GM04504 (cell line): ENCODE measurements around the gene KAT7.

Experiments used
- DNase-seq: peaks from one replicate; pipeline ENCODE4 v3.0.0-alpha.2; 2012; ENCODE audit warnings: low read depth

Gene KAT7

GRCh38 chr17:49872754-49873377 is 84.4 kb downstream of the KAT7 start:
- DNase-seq: no peak

GRCh38 chr17:49873466-49873865 is 85.0 kb downstream of the KAT7 start:
- DNase-seq: no peak

GRCh38 chr17:49873926-49874325 is 85.4 kb downstream of the KAT7 start:
- no peak for DNase-seq

- no peak for DNase-seq
Observed at GRCh38 chr17:49874911-49875310, 86.4 kb downstream of the KAT7 start.

GRCh38 chr17:49875685-49876084 is 87.2 kb downstream of the KAT7 start:
- DNase-seq: no peak

- DNase-seq: no peak
Observed at GRCh38 chr17:49878931-49879904, 90.7 kb downstream of the KAT7 start.

- peak; percentile 9 for DNase-seq
Observed at GRCh38 chr17:49880291-49881053, 92.0 kb downstream of the KAT7 start.

- DNase-seq: no peak
Observed at GRCh38 chr17:49881054-49881402, 92.5 kb downstream of the KAT7 start.

- DNase-seq: no peak
Observed at GRCh38 chr17:49882434-49882833, 94.0 kb downstream of the KAT7 start.
